Measurements from ENCODE around the gene ZBTB47. TPM values are rescaled to one million over a fixed set of nuclear protein-coding genes. Genes with fewer than 3 reads are reported as not detected.
A peak's percentile ranks its signal among the peaks of the same experiment; 100 is the strongest.

The ZBTB47 gene
- total RNA-seq, 1 donor from 2014 or later: 96.8 TPM

- DNase-seq (ENCODE audit: low read depth): peak; percentile 25
Measured at GRCh38 chr3:42711491-42712343, 58.2 kb downstream of the ZBTB47 start.

- no peak for DNase-seq (ENCODE audit: low read depth)
Measured at GRCh38 chr3:42712344-42712648, 58.8 kb downstream of the ZBTB47 start.

- DNase-seq (ENCODE audit: low read depth): no peak
Measured at GRCh38 chr3:42712688-42713372, 59.3 kb downstream of the ZBTB47 start.

GRCh38 chr3:42713747-42714146 lies 60.2 kb downstream of the ZBTB47 start:
- no peak for DNase-seq (ENCODE audit: low read depth)

GRCh38 chr3:42714171-42714852 lies 60.8 kb downstream of the ZBTB47 start:
- DNase-seq (ENCODE audit: low read depth): no peak

Other genes with a start within 250 kb of the ZBTB47 start
- gene LYZL4, start 243.1 kb upstream of the ZBTB47 start, total RNA-seq: not detected in 2 replicates
- gene VIPR1, start 151.1 kb upstream of the ZBTB47 start, total RNA-seq: not detected in 2 replicates
- 33.1 and 42.4 TPM in 2 replicates for gene SEC22C, start 71.7 kb upstream of the ZBTB47 start, total RNA-seq
- 11.9 and 15.2 TPM in 2 replicates for gene SS18L2, start 62.8 kb upstream of the ZBTB47 start, total RNA-seq
- 32.4 and 40.3 TPM in 2 replicates for gene NKTR, start 53.0 kb upstream of the ZBTB47 start, total RNA-seq
- 55.6 and 67.1 TPM in 2 replicates for gene KLHL40, start 31.8 kb downstream of the ZBTB47 start, total RNA-seq
- gene HHATL, start 49.1 kb downstream of the ZBTB47 start, total RNA-seq: 12.3 and 26.6 TPM in 2 replicates
- 1.0 and 1.2 TPM in 2 replicates for gene CCDC13, start 119.6 kb downstream of the ZBTB47 start, total RNA-seq
- gene HIGD1A, start 150.8 kb downstream of the ZBTB47 start, total RNA-seq: 192 and 193 TPM in 2 replicates
- gene ACKR2, start 155.7 kb downstream of the ZBTB47 start, total RNA-seq: 0.11 TPM in 1 of 2 replicates, not detected in the other
- gene CYP8B1, start 222.2 kb downstream of the ZBTB47 start, total RNA-seq: not detected in 2 replicates

Measured in myocyte (in vitro differentiated cells).